Mesothelial cell of epicardium (in vitro differentiated cells): ENCODE results near the gene NME7. TPM values are rescaled to one million over a fixed set of nuclear protein-coding genes. Genes with fewer than 3 reads are reported as not detected.

Experiments
- DNase-seq, 2 experiments: peaks; one replicate each; pipeline ENCODE4 v3.0.0; 2021; ENCODE audit warnings: low spot score in 2 of 2; ENCODE audit not compliant: unreplicated experiment in 2 of 2
- H3K27ac Mint-ChIP-seq: 2 replicates; pipeline ENCODE4 v1.8.0; 2021; ENCODE audit warnings: mixed read lengths
- H3K27me3 Mint-ChIP-seq: 2 replicates; pipeline ENCODE4 v1.8.0; 2021; ENCODE audit warnings: low read depth, mixed read lengths
- H3K36me3 Mint-ChIP-seq: 2 replicates; pipeline ENCODE4 v1.8.0; 2021; ENCODE audit warnings: mixed read lengths
- H3K4me1 Mint-ChIP-seq: 2 replicates; pipeline ENCODE4 v1.8.0; 2021; ENCODE audit warnings: mixed read lengths
- H3K4me3 Mint-ChIP-seq: 2 replicates; pipeline ENCODE4 v1.8.0; 2021; ENCODE audit warnings: mild to moderate bottlenecking, moderate library complexity, mixed read lengths
- H3K9me3 Mint-ChIP-seq: 2 replicates; pipeline ENCODE4 v1.8.0; 2021; ENCODE audit warnings: mixed read lengths
- CTCF ChIP-seq: fragments of 200-600 bp; sonication (generic); IDR thresholded peaks from one replicate; pipeline ENCODE4 v1.5.0; 2021; ENCODE audit warnings: antibody characterized with exemption; ENCODE audit not compliant: unreplicated experiment
- total RNA-seq: library from RNA; stranded (reverse); gene quantifications from 3 replicates; pipeline ENCODE4 v1.2.1, GENCODE V29; 2021

NME7 gene
- total RNA-seq, 1 donor from 2014 or later, result 28.9 TPM

- no peak for DNase-seq
- TF ChIP-seq CTCF, result no peak
- no peaks in the 10 kb centered on the region for H3K27me3 Mint-ChIP-seq
- H3K4me1 Mint-ChIP-seq, result no peaks in the 10 kb centered on the region
- H3K9me3 Mint-ChIP-seq, result no peaks in the 10 kb centered on the region
- no peaks in the 10 kb centered on the region for H3K36me3 Mint-ChIP-seq
- H3K4me3 Mint-ChIP-seq, result no peak overlapping the region
- H3K27ac Mint-ChIP-seq, result no peak overlapping the region
Measured at GRCh38 chr1:169318536-169319244, 48.9 kb downstream of the NME7 start.

- Mint-ChIP-seq H3K9me3 (no peaks in the 10 kb centered on the region), H3K4me3 (no peak overlapping the region), H3K27ac (no peak overlapping the region), H3K27me3 (no peaks in the 10 kb centered on the region), H3K36me3 (no peaks in the 10 kb centered on the region), H3K4me1 (no peaks in the 10 kb centered on the region)
- DNase-seq, result no peak
- no peak for TF ChIP-seq CTCF
Measured at GRCh38 chr1:169316556-169316955, 51.0 kb downstream of the NME7 start.

- no peaks in the 10 kb centered on the region for H3K4me1 Mint-ChIP-seq
- TF ChIP-seq CTCF, result no peak
- peaks cover 9% of the 10 kb centered on the region for H3K36me3 Mint-ChIP-seq
- no peak for DNase-seq
- peaks cover 7% of the 10 kb centered on the region for H3K9me3 Mint-ChIP-seq
- no peak overlapping the region for H3K4me3 Mint-ChIP-seq
- no peak overlapping the region for H3K27ac Mint-ChIP-seq
- H3K27me3 Mint-ChIP-seq, result no peaks in the 10 kb centered on the region
Measured at GRCh38 chr1:169312084-169312954, 55.3 kb downstream of the NME7 start.

GRCh38 chr1:169309178-169310166 is 58.1 kb downstream of the NME7 start:
- Mint-ChIP-seq H3K27me3 (no peaks in the 10 kb centered on the region), H3K4me1 (no peaks in the 10 kb centered on the region), H3K36me3 (peaks cover 37% of the 10 kb centered on the region), H3K9me3 (peaks cover 32% of the 10 kb centered on the region), H3K27ac (no peak overlapping the region), H3K4me3 (no peak overlapping the region)
- no peak for TF ChIP-seq CTCF
- no peak for DNase-seq

- Mint-ChIP-seq H3K4me1 (no peaks in the 10 kb centered on the region), H3K9me3 (peaks cover 32% of the 10 kb centered on the region), H3K36me3 (peaks cover 37% of the 10 kb centered on the region), H3K27ac (no peak overlapping the region), H3K4me3 (no peak overlapping the region), H3K27me3 (no peaks in the 10 kb centered on the region)
- DNase-seq, result no peak
- TF ChIP-seq CTCF, result no peak
Measured at GRCh38 chr1:169308313-169309039, 59.1 kb downstream of the NME7 start.
